ENCODE measurements around the gene IL10.
"Not testable (repeated sequence)": the region's sequence is repeated elsewhere in the genome, so short reads cannot be mapped to it uniquely, and the experiment has no call there.

IL10 gene

DNA sequence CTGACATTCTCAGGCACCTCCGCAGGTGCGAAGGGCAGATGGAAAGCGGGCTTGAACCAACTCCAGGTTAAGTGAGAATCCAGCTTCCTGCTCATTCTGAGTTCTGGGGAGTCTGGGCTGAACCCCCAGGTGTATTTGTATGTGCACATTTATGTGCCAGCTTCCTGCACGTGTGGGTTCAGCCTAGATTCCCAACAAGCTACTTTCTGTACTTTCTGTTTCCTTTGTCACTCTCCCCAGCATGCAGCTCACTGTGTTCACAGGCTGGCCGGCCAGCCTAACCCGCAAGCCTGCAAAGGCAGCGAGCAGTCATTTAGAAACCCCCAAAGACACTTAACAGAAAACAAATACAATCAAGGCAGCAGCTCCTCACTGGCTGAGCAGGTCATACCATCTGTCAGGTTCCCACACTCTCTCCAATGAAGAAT is 3.0 kb downstream of the IL10 start:
- Histone ChIP-seq H3K27ac (peak overlapping the region in 10 of 21 experiments; percentile 1 to 90 (median 64)), H3K4me3 (peak overlapping the region in 1 of 7 experiments; percentile 3)

GRCh38 chr1:206768472-206769303 is 3.6 kb downstream of the IL10 start:
- no peak overlapping the region for H3K4me3 ChIP-seq

GRCh38 chr1:206766251-206766856 is 5.9 kb downstream of the IL10 start:
- H3K4me3 ChIP-seq = no peak overlapping the region
- H3K27ac ChIP-seq = peak overlapping the region in 6 of 21 experiments; percentile 3 to 60 (median 35)

More at GRCh38 chr1:206768472-206769303, 3.6 kb downstream of the IL10 start:
- peak overlapping the region in 9 of 21 experiments; percentile 27 to 90 (median 76) for H3K27ac ChIP-seq

- peak overlapping the region in 3 of 21 experiments; percentile 22 to 60 (median 48) for H3K27ac ChIP-seq
- not testable (repeated sequence) for H3K4me3 ChIP-seq
Observed at GRCh38 chr1:206765771-206766170, 6.5 kb downstream of the IL10 start.

- H3K27ac ChIP-seq, H3K4me3 ChIP-seq: not testable (repeated sequence)
Observed at GRCh38 chr1:206762741-206763364, 9.4 kb downstream of the IL10 start.

DNA sequence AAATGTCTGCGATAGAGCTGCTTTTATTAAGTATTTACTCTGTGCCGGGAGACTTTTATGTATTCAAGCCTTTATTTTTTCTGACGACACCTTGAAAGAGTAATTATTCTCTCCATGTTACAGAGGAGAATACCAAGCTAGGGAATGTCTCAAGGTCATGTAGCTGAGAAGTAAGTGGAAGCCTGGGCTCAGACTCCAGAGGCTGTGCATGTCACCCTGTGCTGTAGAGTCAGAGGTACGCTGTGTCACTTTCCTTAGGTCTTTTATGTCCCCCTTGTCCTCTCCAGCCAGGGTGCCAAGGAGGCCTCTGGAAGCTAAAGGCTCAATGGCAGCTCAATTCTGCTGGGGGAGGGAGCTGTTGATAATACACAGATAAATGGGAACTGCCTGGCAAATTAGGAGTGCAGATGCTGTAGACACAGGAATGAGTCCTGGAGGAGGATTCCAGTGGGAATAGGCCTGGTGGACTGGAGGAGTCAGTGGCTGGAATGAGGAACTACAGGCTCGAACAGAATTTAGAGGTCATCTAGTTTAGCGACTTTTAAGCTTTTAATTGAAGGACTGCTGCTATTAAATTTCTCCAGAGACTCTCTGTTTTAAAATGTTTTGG is 11.0 kb downstream of the IL10 start:
- H3K4me3 ChIP-seq = no peak overlapping the region
- H3K27ac ChIP-seq = no peak overlapping the region

GRCh38 chr1:206760590-206760989 is 11.7 kb downstream of the IL10 start:
- H3K27ac ChIP-seq = no peak overlapping the region
- H3K4me3 ChIP-seq = no peak overlapping the region

DNA sequence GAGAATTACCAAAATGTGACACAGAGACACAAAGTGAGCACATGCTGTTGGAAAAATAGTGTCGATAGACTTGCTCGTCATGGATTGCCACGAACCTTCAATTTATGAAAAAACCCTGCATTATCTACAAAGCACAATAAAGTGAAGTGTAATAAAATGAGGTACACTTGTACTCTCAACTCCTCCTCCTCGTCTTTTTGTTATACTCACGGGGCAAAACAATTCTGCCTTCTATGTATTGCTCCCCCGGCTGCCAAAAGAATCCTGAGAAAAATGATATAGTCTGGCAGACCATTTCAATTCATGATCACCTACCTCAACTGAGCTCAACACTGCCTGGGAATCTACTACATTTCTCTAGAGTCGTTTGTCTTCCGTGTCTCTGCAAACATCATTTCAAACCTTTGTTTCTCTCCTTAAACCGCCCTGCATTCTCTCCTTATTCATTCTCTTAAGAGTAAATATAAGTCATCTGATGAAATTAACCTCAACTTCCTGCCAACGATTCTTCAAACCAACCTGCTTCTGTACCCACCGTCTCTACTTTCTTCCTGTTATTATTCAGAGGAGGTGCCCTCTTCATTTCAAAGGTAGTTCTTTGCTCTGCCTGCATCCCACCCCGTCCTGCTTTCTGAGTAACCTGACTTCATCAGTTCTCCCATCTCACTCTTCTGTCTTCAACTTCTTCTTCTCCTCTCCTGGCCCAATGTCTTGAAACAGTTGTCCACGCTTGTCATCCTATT is 14.6 kb downstream of the IL10 start:
- peak overlapping the region in 8 of 21 experiments; percentile 3 to 82 (median 60) for H3K27ac ChIP-seq
- no peak overlapping the region for H3K4me3 ChIP-seq

GRCh38 chr1:206754011-206754410 is 18.3 kb downstream of the IL10 start:
- Histone ChIP-seq H3K27ac (no peak overlapping the region), H3K4me3 (no peak overlapping the region)

- Histone ChIP-seq H3K27ac (no peak overlapping the region), H3K4me3 (no peak overlapping the region)
Observed at GRCh38 chr1:206753141-206753540, 19.2 kb downstream of the IL10 start.

GRCh38 chr1:206752481-206752880 is 19.8 kb downstream of the IL10 start:
- no peak overlapping the region for H3K4me3 ChIP-seq
- H3K27ac ChIP-seq = no peak overlapping the region

DNA sequence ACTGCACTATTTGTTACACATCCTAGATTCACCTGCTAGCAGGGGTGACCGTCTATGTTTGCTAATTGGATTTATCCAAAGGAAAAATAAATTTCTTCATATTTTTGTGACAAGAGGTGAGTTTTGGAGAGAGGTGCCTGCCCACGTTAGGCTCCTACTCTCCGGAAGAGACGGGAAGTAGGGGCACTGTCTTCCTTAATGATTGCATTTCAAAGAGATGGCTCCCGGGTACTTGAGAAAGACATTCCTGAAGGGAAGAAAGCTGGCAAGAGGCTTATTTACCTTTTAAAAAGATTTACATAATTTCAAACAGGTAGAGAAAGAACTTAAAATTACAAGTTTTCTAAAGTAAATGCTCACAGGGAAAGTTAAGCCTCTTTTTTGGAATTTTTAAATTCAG is 20.4 kb downstream of the IL10 start:
- Histone ChIP-seq H3K27ac (no peak overlapping the region), H3K4me3 (no peak overlapping the region)

GRCh38 chr1:206748348-206749030 is 23.8 kb downstream of the IL10 start:
- no peak overlapping the region for H3K4me3 ChIP-seq
- no peak overlapping the region for H3K27ac ChIP-seq

DNA sequence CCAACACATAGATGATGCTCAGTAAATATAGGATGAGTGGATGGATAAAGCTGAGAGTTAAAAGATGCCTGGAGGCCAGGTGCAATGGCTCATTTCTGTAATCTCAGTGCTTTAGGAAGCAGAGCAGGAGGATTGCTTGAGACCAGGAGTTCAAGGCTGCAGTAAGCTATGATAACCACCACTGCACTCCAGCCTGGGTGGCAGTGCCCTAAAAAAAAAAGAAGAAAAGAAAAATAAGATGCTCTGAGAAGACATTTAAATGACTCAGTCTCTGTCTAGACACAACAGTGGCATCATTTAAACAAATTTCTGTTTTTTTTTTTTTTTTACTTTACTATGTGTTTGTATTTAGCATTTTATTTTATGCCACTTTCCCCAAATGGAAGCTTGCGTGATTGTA is 27.0 kb downstream of the IL10 start:
- H3K27ac ChIP-seq = no peak overlapping the region
- no peak overlapping the region for H3K4me3 ChIP-seq

DNA sequence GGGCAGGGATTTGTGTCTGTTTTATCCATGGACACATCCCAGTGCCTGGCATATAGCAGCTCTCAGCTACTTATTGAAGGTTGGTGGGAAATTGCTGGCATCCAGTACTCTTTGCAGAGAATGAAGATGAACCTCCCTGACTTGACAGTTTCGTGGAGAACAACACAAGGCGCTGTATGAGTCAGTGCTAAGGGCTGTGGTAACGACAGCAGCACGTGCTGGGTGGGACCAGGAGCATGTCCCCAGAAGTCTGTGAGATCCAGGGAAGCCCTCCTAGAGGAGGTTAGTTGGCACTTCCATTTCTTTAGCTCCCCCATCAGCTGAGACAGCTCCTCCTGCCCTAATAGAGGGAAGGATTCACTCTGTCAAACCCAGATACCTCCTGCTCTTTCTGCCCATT is 27.6 kb downstream of the IL10 start:
- Histone ChIP-seq H3K4me3 (no peak overlapping the region), H3K27ac (no peak overlapping the region)

DNA sequence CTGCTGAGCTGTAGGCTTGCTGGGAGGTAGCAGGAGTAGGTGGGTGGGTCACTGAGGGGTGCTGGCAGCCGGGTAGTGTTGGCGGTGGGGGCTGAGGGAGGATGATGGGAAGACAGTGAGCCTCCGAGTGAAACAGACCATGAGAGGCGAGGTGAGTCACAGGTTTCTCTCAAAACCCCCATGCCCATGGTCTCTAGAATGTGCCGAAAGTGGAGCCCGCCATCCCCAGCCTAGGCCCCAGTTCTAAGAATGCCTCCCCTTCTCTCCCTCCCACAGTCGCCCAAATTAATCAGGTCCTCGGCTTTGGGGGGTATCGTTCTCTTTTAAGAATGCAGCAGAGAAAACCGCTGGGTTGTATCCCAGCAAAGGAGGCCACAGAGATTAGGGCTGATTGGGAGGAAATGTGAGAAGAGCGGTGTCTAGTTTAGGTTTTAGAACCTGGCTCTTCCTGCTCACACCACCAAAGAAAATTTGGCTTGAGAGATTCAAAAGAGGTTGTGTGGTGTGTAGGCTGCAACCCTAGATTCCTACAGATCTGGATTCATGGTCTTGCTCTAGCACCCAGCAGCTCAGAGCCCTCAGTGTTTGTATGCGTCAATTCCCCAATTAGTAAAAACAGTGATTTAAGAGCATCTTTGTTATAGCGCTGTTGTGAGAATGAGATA is 29.4 kb downstream of the IL10 start:
- H3K4me3 ChIP-seq = no peak overlapping the region
- H3K27ac ChIP-seq = no peak overlapping the region

DNA sequence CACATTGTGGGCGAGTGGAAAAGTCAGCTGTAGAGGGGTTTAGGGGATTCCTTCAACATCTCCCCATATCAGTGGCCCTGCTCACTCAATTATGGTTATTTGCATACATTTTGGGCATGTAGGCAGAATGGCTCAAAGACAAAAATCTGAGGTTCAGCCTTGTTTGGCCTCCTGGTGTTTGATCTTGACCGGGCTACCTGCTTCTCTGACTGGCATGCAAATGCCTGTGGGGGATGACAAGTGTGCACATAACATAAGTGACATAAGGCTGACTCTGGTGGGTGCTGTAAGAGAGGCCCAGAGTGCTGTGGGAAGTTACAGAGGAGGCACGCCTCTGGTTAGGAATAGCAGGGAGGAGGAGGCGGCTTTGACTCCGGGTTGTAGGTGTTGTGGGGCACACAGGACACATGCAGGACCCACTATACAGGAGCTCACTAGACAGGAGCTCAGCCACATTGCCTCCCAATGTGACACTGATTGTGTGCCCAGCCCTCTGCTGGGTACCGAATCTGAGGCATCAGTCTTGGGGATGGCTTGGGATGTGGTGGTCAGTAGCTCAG is 31.1 kb downstream of the IL10 start:
- H3K4me3 ChIP-seq = no peak overlapping the region
- no peak overlapping the region for H3K27ac ChIP-seq

DNA sequence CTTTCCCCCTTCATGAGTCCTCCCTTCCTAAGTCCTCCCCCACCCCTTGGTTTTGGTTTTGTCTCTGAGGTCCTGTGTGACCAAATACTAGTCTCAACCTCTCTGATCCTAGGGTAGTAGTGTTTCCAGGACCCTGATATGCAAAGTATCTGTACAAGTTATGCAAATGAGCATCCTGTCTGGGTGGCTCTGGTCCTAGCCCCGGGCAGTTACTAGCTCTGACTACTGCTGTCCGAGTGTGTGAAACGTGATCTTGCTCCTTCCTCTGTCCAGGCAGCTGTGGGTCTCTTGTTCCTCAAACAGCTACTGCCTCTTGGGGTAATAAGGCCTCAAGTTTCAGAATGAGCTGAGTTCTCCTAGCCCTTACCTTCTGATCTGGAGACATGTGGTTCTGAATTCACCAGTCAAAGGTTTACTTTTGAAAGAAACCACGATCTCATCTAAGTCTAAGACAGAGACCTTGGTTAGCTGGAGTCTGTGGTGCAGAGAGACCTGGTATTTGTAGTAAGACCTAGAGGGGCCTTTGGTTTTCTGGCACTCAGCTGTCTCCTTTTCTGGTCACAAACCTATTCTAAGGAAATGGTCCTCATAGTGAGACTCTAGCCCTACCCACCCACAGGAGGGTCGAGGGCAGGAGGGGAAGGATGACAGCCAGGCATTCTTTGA is 32.8 kb downstream of the IL10 start:
- peak overlapping the region in 3 of 21 experiments; percentile 11 to 31 (median 12) for H3K27ac ChIP-seq

More for the DNA sequence above, 32.8 kb downstream of the IL10 start:
- no peak overlapping the region for H3K4me3 ChIP-seq

All from skin epidermis (tissue), 12 donors.